ENCODE measurements around the gene LCP2. TPM values are rescaled to one million over a fixed set of nuclear protein-coding genes. Genes with fewer than 3 reads are reported as not detected.

The LCP2 gene
- total RNA-seq, 1 experiment from 2014 or later: 0.61 TPM

DNA sequence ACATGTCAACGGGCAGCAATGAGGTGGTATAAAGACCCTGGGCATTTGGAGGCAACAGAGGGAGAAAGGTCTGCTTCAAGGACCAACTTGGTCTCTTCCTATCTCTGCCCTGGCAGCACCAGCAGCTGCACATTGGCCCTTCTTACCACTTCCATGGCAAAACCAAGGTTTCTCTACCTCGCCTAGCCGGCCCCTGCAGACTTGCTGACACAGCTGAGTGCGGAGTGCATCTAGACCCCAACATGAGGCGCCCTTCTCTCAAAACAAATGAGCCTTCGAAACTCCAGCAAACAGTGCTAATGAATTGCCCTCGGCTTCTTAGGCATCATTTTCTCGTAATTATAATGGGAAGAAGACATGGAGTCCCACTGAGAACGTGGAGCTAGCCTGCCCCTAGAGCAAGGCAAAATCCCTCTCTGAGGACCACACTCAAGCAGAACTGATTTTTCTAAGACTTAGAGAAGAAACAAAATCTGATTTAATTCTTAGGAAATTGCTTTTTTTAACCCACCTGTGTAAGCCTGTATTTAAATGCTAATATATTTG, 49.5 kb upstream of the LCP2 start (continued):
- TF ChIP-seq POLR2A (IDR thresholded peaks at IDR 0.05; ENCODE audit: borderline replicate concordance, extremely low read depth, insufficient read depth, insufficient read length) (no peak), EZH2phosphoT487 (IDR thresholded peaks at IDR 0.05; ENCODE audit: borderline replicate concordance) (no peak), SIN3A (IDR thresholded peaks at IDR 0.05; ENCODE audit: low read depth) (no peak)

GRCh38 chr5:170345971-170346370, 48.4 kb upstream of the LCP2 start:
- intact Hi-C loops (cut with micrococcal nuclease): no loop called here
- H3K4me2 ChIP-seq (ENCODE audit: low read length): no peak overlapping the region
- H3K79me2 ChIP-seq (ENCODE audit: insufficient read depth, low read length): no peaks in the 10 kb centered on the region
- no peak overlapping the region for H3K27ac ChIP-seq (ENCODE audit: low read depth, low read length)
- no peaks in the 10 kb centered on the region for H4K20me1 ChIP-seq (ENCODE audit: insufficient read depth)
- no TSS peak for BruUV-seq (replicated peaks)
- no peak for TF ChIP-seq SRF (IDR thresholded peaks at IDR 0.05; ENCODE audit: low read depth)
- TF ChIP-seq, protein P1, sequence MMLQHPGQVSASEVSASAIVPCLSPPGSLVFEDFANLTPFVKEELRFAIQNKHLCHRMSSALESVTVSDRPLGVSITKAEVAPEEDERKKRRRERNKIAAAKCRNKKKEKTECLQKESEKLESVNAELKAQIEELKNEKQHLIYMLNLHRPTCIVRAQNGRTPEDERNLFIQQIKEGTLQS (IDR thresholded peaks at IDR 0.05): no peak
- no peak for TF ChIP-seq REST (IDR thresholded peaks at IDR 0.05; ENCODE audit: low read depth)
- no peak for TF ChIP-seq TCF7L2 (IDR thresholded peaks at IDR 0.05; ENCODE audit: borderline replicate concordance, extremely low read depth, insufficient read depth, insufficient read length)
- no peak for TF ChIP-seq SIN3A (IDR thresholded peaks at IDR 0.05; ENCODE audit: low read depth)
- TF ChIP-seq, protein P2, sequence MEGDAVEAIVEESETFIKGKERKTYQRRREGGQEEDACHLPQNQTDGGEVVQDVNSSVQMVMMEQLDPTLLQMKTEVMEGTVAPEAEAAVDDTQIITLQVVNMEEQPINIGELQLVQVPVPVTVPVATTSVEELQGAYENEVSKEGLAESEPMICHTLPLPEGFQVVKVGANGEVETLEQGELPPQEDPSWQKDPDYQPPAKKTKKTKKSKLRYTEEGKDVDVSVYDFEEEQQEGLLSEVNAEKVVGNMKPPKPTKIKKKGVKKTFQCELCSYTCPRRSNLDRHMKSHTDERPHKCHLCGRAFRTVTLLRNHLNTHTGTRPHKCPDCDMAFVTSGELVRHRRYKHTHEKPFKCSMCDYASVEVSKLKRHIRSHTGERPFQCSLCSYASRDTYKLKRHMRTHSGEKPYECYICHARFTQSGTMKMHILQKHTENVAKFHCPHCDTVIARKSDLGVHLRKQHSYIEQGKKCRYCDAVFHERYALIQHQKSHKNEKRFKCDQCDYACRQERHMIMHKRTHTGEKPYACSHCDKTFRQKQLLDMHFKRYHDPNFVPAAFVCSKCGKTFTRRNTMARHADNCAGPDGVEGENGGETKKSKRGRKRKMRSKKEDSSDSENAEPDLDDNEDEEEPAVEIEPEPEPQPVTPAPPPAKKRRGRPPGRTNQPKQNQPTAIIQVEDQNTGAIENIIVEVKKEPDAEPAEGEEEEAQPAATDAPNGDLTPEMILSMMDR (IDR thresholded peaks at IDR 0.05 in 2 of 3, conservative IDR thresholded peaks at IDR 0.05 in 1 of 3; ENCODE audit: borderline replicate concordance in 1 of 3, insufficient read depth in 1 of 3, low read depth in 2 of 3, low read length in 2 of 3): no peak
- no peak for TF ChIP-seq EZH2 (IDR thresholded peaks at IDR 0.05)
- no peak for TF ChIP-seq EZH2phosphoT487 (IDR thresholded peaks at IDR 0.05; ENCODE audit: borderline replicate concordance)
- TF ChIP-seq SP1 (IDR thresholded peaks at IDR 0.05; ENCODE audit: low read depth): no peak
- no peak for TF ChIP-seq FOSL1 (IDR thresholded peaks at IDR 0.05; ENCODE audit: low read depth)
- no peak for TF ChIP-seq ZBTB33 (IDR thresholded peaks at IDR 0.05; ENCODE audit: extremely low read depth, insufficient replicate concordance, low read length)
- TF ChIP-seq RAD21 (IDR thresholded peaks at IDR 0.05; ENCODE audit: low read depth): no peak
- no peak for TF ChIP-seq POLR2AphosphoS5 (IDR thresholded peaks at IDR 0.05; ENCODE audit: low read depth, low read length)
- no peaks in the 10 kb centered on the region for H3K4me1 ChIP-seq (ENCODE audit: control insufficient read depth in 1 of 2, insufficient read depth in 2 of 2, low read length in 2 of 2)
- DNase-seq (ENCODE audit: low read depth, low spot score): no peak
- no peak overlapping the region for H2AFZ ChIP-seq (ENCODE audit: low read depth, low read length, poor library complexity, severe bottlenecking)
- POLR2A ChIA-PET: no interaction called here
- H3K27me3 ChIP-seq (ENCODE audit: insufficient read depth, low read length): peaks cover 76% of the 10 kb centered on the region
- CTCF ChIA-PET: no interaction called here
- RAD21 ChIA-PET (ENCODE audit: low non-redundant PET in 1 of 2, low total read pairs in 2 of 2, uncharacterized antibody in 2 of 2, unreplicated experiment in 2 of 2): no interaction called here
- H3K36me3 ChIP-seq (ENCODE audit: control insufficient read depth in 1 of 2, insufficient read depth in 2 of 2, low read length in 2 of 2): no peaks in the 10 kb centered on the region
- no peak overlapping the region for H3K4me3 ChIP-seq (replicated peaks in 1 of 2; ENCODE audit: low read depth in 1 of 2, low read length in 2 of 2)
- no peak overlapping the region for H3K9ac ChIP-seq (ENCODE audit: low read length)
- H3K9me3 ChIP-seq (ENCODE audit: control insufficient read depth in 1 of 2, insufficient read depth in 1 of 2, low read depth in 1 of 2, low read length in 2 of 2): no peaks in the 10 kb centered on the region
- no peak for ATAC-seq
- H3K9me2 ChIP-seq (ENCODE audit: insufficient read depth): no peaks in the 10 kb centered on the region
